GM12801 (cell line): ENCODE results near the gene NENF.

Experiments
- CTCF ChIP-seq: IDR thresholded peaks from one replicate; pipeline ENCODE4 v1.5.1; 2011; ENCODE audit warnings: control low read depth; ENCODE audit not compliant: insufficient read length; ENCODE audit errors: extremely low read depth

NENF gene

GRCh38 chr1:212487774-212488435 lies 55.2 kb downstream of the NENF start:
- no peak for TF ChIP-seq CTCF

DNA sequence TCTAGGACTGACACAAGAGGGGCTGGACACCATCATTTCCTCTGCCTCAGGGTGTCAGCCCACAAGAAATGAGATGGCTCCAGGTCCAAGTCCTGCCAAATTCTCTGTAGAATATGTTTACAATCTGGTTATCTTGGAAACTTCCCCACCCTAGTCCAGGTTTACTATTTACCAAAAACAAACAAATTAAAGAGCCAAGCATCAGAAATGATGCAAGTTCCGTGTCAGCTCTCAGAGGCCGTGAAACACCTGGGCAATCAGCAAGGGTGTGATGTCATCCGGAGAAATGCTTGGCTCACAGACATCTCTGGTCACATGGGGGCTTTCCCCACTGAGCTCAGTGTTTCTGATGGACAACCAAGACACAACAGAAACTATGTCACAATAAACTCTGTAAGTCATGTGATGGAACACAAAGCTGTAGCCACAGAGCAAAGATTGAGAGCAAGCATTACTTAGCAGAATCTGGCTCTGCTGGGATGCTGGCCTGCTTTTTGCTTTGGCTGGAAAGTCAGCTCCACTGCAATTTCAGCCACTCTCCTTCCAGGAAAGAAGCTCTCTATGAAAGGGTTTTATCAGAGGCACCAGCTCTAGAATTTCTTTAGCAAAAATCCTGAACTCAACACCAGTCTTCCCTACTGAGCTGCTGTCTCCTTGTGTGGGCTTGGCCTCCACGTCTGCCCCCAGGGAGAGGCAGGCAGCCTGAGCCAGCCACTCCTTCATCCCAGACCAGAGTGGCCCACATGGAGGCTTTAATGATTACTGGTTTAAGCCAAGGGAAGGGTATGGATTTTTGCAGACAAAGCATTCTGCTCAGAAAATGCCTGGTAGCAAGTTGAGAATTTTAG lies 55.9 kb downstream of the NENF start:
- no peak for TF ChIP-seq CTCF

DNA sequence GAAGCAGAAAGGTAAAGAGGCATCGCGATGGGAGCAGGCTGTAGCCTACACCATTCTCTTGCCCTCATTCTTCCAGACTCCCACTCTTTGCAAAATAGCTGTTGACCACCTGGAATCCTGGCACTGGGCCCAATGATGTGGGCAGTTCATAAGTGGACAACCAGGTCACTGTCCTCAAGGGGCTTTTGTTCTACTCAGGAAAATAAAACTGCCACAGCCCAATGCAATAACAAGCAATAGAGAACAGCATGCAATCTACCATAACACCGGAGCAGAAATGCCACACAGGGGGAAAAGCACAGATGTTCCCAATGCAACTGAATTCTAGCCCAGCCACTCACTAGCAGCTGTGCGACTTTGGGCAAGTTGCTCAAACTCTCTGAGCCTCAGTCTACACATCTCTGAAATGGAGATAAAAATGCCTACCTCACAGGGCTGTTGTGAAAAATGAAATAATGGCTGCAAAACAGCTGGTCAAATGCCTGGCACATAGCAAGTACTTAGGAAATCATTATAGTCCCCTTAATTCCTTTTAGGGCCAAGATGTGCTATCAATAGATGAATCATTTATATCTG lies 56.7 kb downstream of the NENF start:
- no peak for TF ChIP-seq CTCF

- no peak for TF ChIP-seq CTCF
These were observed 57.6 kb downstream of the NENF start for GRCh38 chr1:212490276-212490675.

DNA sequence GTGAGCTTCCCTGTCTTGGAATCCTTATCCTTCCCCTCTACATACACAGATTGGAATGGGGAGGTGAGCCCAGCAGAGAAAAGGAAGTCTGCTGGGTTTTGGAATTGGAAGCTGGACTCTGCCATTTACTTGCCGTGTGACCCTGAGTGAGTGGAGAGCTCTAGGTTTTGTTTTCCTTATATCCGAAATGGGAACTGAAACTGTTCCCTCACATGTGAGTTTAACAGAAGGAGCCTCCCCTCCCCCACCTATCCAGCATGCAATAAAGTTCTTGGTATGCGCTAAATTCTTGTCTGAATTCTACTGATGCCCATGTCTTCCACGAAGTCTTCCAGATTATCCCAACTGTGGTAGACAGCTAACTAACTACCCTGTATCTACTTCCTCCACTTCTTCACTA lies 58.7 kb downstream of the NENF start:
- no peak for TF ChIP-seq CTCF
